ENCODE measurements around the gene GRHL1.
"Not testable (repeated sequence)": the region's sequence is repeated elsewhere in the genome, so short reads cannot be mapped to it uniquely, and the experiment has no call there.

GRHL1 gene

GRCh38 chr2:10022966-10023662 is 71.6 kb downstream of the GRHL1 start:
- no peak for DNase-seq

GRCh38 chr2:10026940-10027569 is 75.6 kb downstream of the GRHL1 start:
- DNase-seq = no peak

GRCh38 chr2:10027660-10028330 is 76.3 kb downstream of the GRHL1 start:
- no peak for DNase-seq

GRCh38 chr2:10028407-10028987 is 77.0 kb downstream of the GRHL1 start:
- DNase-seq = no peak

- DNase-seq = peak in 5 of 56 donors; percentile 8 to 36 (median 25)
Observed at GRCh38 chr2:10028988-10029874, 77.7 kb downstream of the GRHL1 start.

GRCh38 chr2:10029875-10030223 is 78.4 kb downstream of the GRHL1 start:
- no peak for DNase-seq

- no peak for DNase-seq
Observed at GRCh38 chr2:10030311-10030736, 78.8 kb downstream of the GRHL1 start.

- DNase-seq = not testable (repeated sequence)
Observed at GRCh38 chr2:10030798-10031197, 79.3 kb downstream of the GRHL1 start.

- DNase-seq = no peak
Observed at GRCh38 chr2:10031886-10032745, 80.6 kb downstream of the GRHL1 start.

- DNase-seq = no peak
Observed at GRCh38 chr2:10032746-10033105, 81.2 kb downstream of the GRHL1 start.

GRCh38 chr2:10033251-10034006 is 81.9 kb downstream of the GRHL1 start:
- DNase-seq = no peak

- DNase-seq = no peak
Observed at GRCh38 chr2:10034333-10035052, 83.0 kb downstream of the GRHL1 start.

GRCh38 chr2:10035053-10035422 is 83.5 kb downstream of the GRHL1 start:
- DNase-seq = no peak

GRCh38 chr2:10035633-10036032 is 84.1 kb downstream of the GRHL1 start:
- no peak for DNase-seq

GRCh38 chr2:10036095-10036884 is 84.8 kb downstream of the GRHL1 start:
- peak; percentile 33 to 90 (median 80) for DNase-seq

- DNase-seq = no peak
Observed at GRCh38 chr2:10038123-10038522, 86.6 kb downstream of the GRHL1 start.

GRCh38 chr2:10038716-10039115 is 87.2 kb downstream of the GRHL1 start:
- no peak for DNase-seq

Data from nucleus accumbens (tissue), 56 donors.